ENCODE measurements around the gene SEC24A. TPM values are rescaled to one million over a fixed set of nuclear protein-coding genes. Genes with fewer than 3 reads are reported as not detected.

SEC24A gene
- total and polyA plus RNA-seq, 2 donors (not counting 3 experiments of a cell fraction or from before 2014, with no cell fraction given), result 19.8 to 30.0 TPM

DNA sequence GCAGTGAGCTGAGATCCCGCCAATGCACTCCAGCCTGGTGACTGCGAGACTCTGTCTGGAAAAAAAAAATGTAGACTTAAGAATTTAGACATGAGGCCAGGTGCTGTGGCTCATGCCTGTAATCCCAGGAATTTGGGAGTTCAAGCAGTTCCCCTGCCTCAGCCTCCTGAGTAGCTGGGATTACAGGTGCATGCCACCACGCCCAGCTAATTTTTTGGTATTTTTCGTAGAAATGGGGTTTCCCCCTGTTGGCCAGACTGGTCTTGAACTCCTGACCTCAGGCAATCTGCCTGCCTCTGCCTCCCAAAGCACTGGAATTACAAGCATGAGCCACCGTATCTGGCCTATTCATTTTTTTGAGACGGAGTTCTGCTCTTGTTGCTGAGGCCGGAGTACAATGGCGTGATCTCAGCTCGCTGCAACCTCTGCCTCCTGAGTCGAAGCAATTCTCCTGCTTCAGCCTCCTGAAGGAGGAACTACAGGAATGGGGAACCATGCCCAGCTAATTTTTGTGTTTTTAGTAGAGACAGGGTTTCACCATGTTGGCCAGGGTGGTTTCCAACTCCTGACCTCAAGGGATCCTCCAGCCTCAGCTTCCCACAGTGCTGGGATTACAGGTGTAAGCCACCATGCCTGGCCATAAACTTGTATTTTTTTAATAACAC lies 124.0 kb downstream of the SEC24A start:
- Histone ChIP-seq H3K36me3 (ENCODE audit: control insufficient read depth in 2 of 2, extremely low read depth in 1 of 2, insufficient read depth in 2 of 2, low read length in 2 of 2) (peaks cover 9 to 14% of the 10 kb centered on the region in 2 experiments), H3K79me2 (ENCODE audit: control insufficient read depth, insufficient read depth, low read length) (no peaks in the 10 kb centered on the region), H3K4me2 (ENCODE audit: insufficient read depth, low read length) (no peak overlapping the region), H3K9me1 (replicated peaks; ENCODE audit: control insufficient read depth, extremely low read depth, insufficient read depth, low read length) (no peaks in the 10 kb centered on the region), H3K4me1 (ENCODE audit: control insufficient read depth, extremely low read depth, insufficient read depth, low read length) (no peaks in the 10 kb centered on the region), H3K27ac (ENCODE audit: insufficient read depth, low read depth, low read length) (no peak overlapping the region), H3K9ac (replicated peaks; ENCODE audit: extremely low read depth, insufficient read depth, low read length) (no peak overlapping the region), H3K4me3 (replicated peaks in 1 of 3; ENCODE audit: insufficient read depth in 1 of 3, low read depth in 1 of 3, low read length in 3 of 3) (no peak overlapping the region), H2AFZ (ENCODE audit: low read depth, low read length) (no peak overlapping the region), H3K27me3 (ENCODE audit: control insufficient read depth in 2 of 2, insufficient read depth in 2 of 2, low read length in 2 of 2) (no peaks in the 10 kb centered on the region), H3K9me3 (replicated peaks; ENCODE audit: control insufficient read depth, insufficient read depth, low read length) (no peaks in the 10 kb centered on the region), H4K20me1 (replicated peaks; ENCODE audit: control insufficient read depth, extremely low read depth, insufficient read depth, low read length) (no peaks in the 10 kb centered on the region)
- TF ChIP-seq POLR2A (IDR thresholded peaks at IDR 0.05; ENCODE audit: low read depth, low read length) (no peak), POLR2AphosphoS5 (IDR thresholded peaks at IDR 0.05; ENCODE audit: insufficient read depth, low read depth, low read length) (no peak), GATA2 (IDR thresholded peaks at IDR 0.05; ENCODE audit: insufficient read depth, insufficient read length, low read depth, low read length) (no peak), EZH2 (IDR thresholded peaks at IDR 0.05; ENCODE audit: borderline replicate concordance, low read depth, low read length, severe bottlenecking) (no peak), MYC (IDR thresholded peaks at IDR 0.05; ENCODE audit: low read depth, low read length) (no peak), FOS (IDR thresholded peaks at IDR 0.05; ENCODE audit: borderline replicate concordance, insufficient read depth, low read length) (no peak), JUN (IDR thresholded peaks at IDR 0.05; ENCODE audit: borderline replicate concordance, insufficient read depth, insufficient read length, low read depth) (no peak)
- TF ChIP-seq, protein P1, sequence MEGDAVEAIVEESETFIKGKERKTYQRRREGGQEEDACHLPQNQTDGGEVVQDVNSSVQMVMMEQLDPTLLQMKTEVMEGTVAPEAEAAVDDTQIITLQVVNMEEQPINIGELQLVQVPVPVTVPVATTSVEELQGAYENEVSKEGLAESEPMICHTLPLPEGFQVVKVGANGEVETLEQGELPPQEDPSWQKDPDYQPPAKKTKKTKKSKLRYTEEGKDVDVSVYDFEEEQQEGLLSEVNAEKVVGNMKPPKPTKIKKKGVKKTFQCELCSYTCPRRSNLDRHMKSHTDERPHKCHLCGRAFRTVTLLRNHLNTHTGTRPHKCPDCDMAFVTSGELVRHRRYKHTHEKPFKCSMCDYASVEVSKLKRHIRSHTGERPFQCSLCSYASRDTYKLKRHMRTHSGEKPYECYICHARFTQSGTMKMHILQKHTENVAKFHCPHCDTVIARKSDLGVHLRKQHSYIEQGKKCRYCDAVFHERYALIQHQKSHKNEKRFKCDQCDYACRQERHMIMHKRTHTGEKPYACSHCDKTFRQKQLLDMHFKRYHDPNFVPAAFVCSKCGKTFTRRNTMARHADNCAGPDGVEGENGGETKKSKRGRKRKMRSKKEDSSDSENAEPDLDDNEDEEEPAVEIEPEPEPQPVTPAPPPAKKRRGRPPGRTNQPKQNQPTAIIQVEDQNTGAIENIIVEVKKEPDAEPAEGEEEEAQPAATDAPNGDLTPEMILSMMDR (IDR thresholded peaks at IDR 0.05; ENCODE audit: extremely low read depth in 1 of 2, insufficient read depth in 1 of 2, low read depth in 1 of 2, low read length in 2 of 2), result no peak
- TF ChIP-seq, protein P2, sequence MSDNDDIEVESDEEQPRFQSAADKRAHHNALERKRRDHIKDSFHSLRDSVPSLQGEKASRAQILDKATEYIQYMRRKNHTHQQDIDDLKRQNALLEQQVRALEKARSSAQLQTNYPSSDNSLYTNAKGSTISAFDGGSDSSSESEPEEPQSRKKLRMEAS (IDR thresholded peaks at IDR 0.05; ENCODE audit: insufficient read depth, insufficient read length), result no peak
- dilution Hi-C loops (cut with MboI; ENCODE audit: extremely low pct_ligation_motif_present, low sequenced_read_pairs), result no loop called here
- FAIRE-seq, result no peak
- no peak for DNase-seq (ENCODE audit: low read depth, low spot score)
- CTCF ChIA-PET, result no interaction called here
- BruUV-seq (replicated peaks), result no TSS peak
- POLR2A ChIA-PET, result no interaction called here
- intact Hi-C loops (cut with micrococcal nuclease), result no loop called here

All from endothelial cell of umbilical vein (primary cell).